Gastroesophageal sphincter (tissue), 3 donors: ENCODE measurements around the gene CDC42BPA.

Experiments
- CTCF ChIP-seq, 4 experiments: fragments of 200-600 bp in 2 of 4; fragments of 450-650 bp in 2 of 4; sonication (generic) in 1 of 4; IDR thresholded peaks; one replicate each; pipeline ENCODE4 v1.5.1; 2017 to 2019; ENCODE audit warnings: antibody characterized with exemption in 4 of 4, mild to moderate bottlenecking in 2 of 4, moderate library complexity in 2 of 4
- EP300 ChIP-seq: sonication (generic); formaldehyde crosslinking; IDR thresholded peaks from one replicate; pipeline ENCODE4 v1.6.1; 2017; ENCODE audit warnings: antibody characterized with exemption, mild to moderate bottlenecking
- POLR2A ChIP-seq, 2 donors: fragments of 450-650 bp; IDR thresholded peaks; one replicate each; pipeline ENCODE4 v1.6.1; 2017; ENCODE audit warnings: antibody characterized with exemption in 2 of 2, mild to moderate bottlenecking in 2 of 2, moderate library complexity in 1 of 2
- POLR2AphosphoS5 ChIP-seq: sonication (generic); formaldehyde crosslinking; IDR thresholded peaks from one replicate; pipeline ENCODE4 v1.6.1; 2017; ENCODE audit warnings: antibody characterized with exemption

- TF ChIP-seq CTCF (IDR thresholded peaks at IDR 0.05) (no peak), POLR2AphosphoS5 (no peak), POLR2A (IDR thresholded peaks at IDR 0.05) (no peak), EP300 (no peak)
Observed at GRCh38 chr1:227353186-227353585, 34.9 kb upstream of the CDC42BPA start.
